Gastrocnemius medialis (tissue), 4 donors: ENCODE data around the gene ADAMTSL3. TPM values are rescaled to one million over a fixed set of nuclear protein-coding genes. Genes with fewer than 3 reads are reported as not detected.

Experiments used
- ATAC-seq, 2 donors: fragments of 150-250 bp; one replicate each; pipeline ENCODE4 v1.9.1; 2016
- DNase-seq, 2 donors: peaks; one replicate each; pipeline ENCODE4 v3.0.0-alpha.2; 2019
- H3K27ac ChIP-seq, 4 donors: fragments of 200-600 bp; sonication (generic); 1 replicate in 1 of 4; 2 replicates in 3 of 4; pipeline ENCODE4 v1.5.1; 2016 to 2018; ENCODE audit warnings: mild to moderate bottlenecking in 2 of 4, moderate library complexity in 1 of 4
- H3K27me3 ChIP-seq, 3 donors: fragments of 200-600 bp; sonication (generic) in 2 of 3; 1 replicate in 1 of 3; 2 replicates in 2 of 3; pipeline versions ENCODE4 v1.5.1 to v1.6.0; 2016 to 2019; ENCODE audit warnings: mild to moderate bottlenecking in 1 of 3, moderate library complexity in 1 of 3
- H3K36me3 ChIP-seq, 2 donors: fragments of 200-600 bp; sonication (generic) in 1 of 2; one replicate each; pipeline ENCODE4 v1.5.1; 2017 to 2018
- H3K4me1 ChIP-seq, 2 donors: fragments of 200-600 bp; sonication (generic) in 1 of 2; one replicate each; pipeline ENCODE4 v1.5.1; 2016 to 2017; ENCODE audit warnings: mild to moderate bottlenecking in 2 of 2
- H3K4me3 ChIP-seq, 4 donors: fragments of 200-600 bp; sonication (generic) in 3 of 4; 1 replicate in 1 of 4; 2 replicates in 3 of 4; pipeline ENCODE4 v1.5.1; 2016 to 2019; ENCODE audit warnings: mild to moderate bottlenecking in 2 of 4
- H3K9me3 ChIP-seq, 3 donors: fragments of 200-600 bp; sonication (generic) in 2 of 3; 1 replicate in 1 of 3; 2 replicates in 2 of 3; pipeline ENCODE4 v1.5.1; 2016 to 2019
- CTCF ChIP-seq, 5 experiments: fragments of 450-650 bp in 3 of 5; fragments of 200-600 bp in 2 of 5; sonication (generic) in 2 of 5; IDR thresholded peaks in 4 of 5; conservative IDR thresholded peaks in 1 of 5; 1 replicate in 4 of 5; 2 replicates in 1 of 5; pipeline ENCODE4 v1.5.1; 2016 to 2019; ENCODE audit warnings: antibody characterized with exemption in 5 of 5, mild to moderate bottlenecking in 3 of 5, moderate library complexity in 3 of 5
- POLR2A ChIP-seq, 2 donors: fragments of 450-650 bp; IDR thresholded peaks; one replicate each; pipeline ENCODE4 v1.6.1; 2017; ENCODE audit warnings: antibody characterized with exemption in 2 of 2, mild to moderate bottlenecking in 2 of 2, moderate library complexity in 2 of 2
- in situ Hi-C, 4 donors: fragments of 200-750 bp; cut with MboI; loops; one replicate each; pipeline versions ENCODE4 v1.15.0 to v1.8.0; 2017; ENCODE audit warnings: low sequenced_read_pairs in 4 of 4
- intact Hi-C: fragments of 100-400 bp; cut with DNase I; formaldehyde crosslinking; loops from one replicate; pipeline ENCODE4 v1.15.1; 2023; ENCODE audit warnings: low total_unique reads
- total RNA-seq, 4 donors: library from RNA; depleted of rRNA; stranded (reverse); fragments of >200 nt; gene quantifications; one replicate each; pipeline versions ENCODE4 v1.1.0 to v1.2.3, GENCODE V29; 2016

The ADAMTSL3 gene
- total RNA-seq, 4 donors from 2014 or later: 0.66 to 2.9 (median 0.76) TPM

- H3K36me3 ChIP-seq: no peaks in the 10 kb centered on the region
- H3K4me3 ChIP-seq: no peak overlapping the region
- peaks cover 0 to 3% of the 10 kb centered on the region in 2 donors for H3K4me1 ChIP-seq
- TF ChIP-seq CTCF (IDR thresholded peaks at IDR 0.05 in 4 of 5, conservative IDR thresholded peaks at IDR 0.05 in 1 of 5): no peak
- TF ChIP-seq POLR2A (IDR thresholded peaks at IDR 0.05): no peak
- intact Hi-C loops (no loop called here), in situ Hi-C loops (no loop called here)
- H3K27ac ChIP-seq: no peak overlapping the region
- DNase-seq (no peak), ATAC-seq (no peak)
- H3K9me3 ChIP-seq: no peaks in the 10 kb centered on the region
- H3K27me3 ChIP-seq: no peaks in the 10 kb centered on the region
Measured at GRCh38 chr15:83905556-83906273, 251.8 kb downstream of the ADAMTSL3 start.

- H3K27ac ChIP-seq: no peak overlapping the region
Measured at GRCh38 chr15:83911345-83911744, 257.4 kb downstream of the ADAMTSL3 start.

GRCh38 chr15:83912343-83912742 is 258.4 kb downstream of the ADAMTSL3 start:
- H3K4me3 ChIP-seq: no peak overlapping the region
- intact Hi-C loops: no loop called here
- no peak overlapping the region for H3K27ac ChIP-seq
- H3K4me1 ChIP-seq: no peaks in the 10 kb centered on the region
- in situ Hi-C loops: no loop called here
- no peak for ATAC-seq
- no peaks in the 10 kb centered on the region for H3K36me3 ChIP-seq
- TF ChIP-seq POLR2A (IDR thresholded peaks at IDR 0.05) (no peak), CTCF (IDR thresholded peaks at IDR 0.05 in 4 of 5, conservative IDR thresholded peaks at IDR 0.05 in 1 of 5) (no peak)
- DNase-seq: no peak
- H3K9me3 ChIP-seq: no peaks in the 10 kb centered on the region
- no peaks in the 10 kb centered on the region for H3K27me3 ChIP-seq

More at GRCh38 chr15:83911345-83911744, 257.4 kb downstream of the ADAMTSL3 start:
- no peaks in the 10 kb centered on the region for H3K9me3 ChIP-seq
- intact Hi-C loops: no loop called here
- DNase-seq: no peak
- H3K4me1 ChIP-seq: no peaks in the 10 kb centered on the region
- H3K36me3 ChIP-seq: no peaks in the 10 kb centered on the region
- no peaks in the 10 kb centered on the region for H3K27me3 ChIP-seq
- H3K4me3 ChIP-seq: no peak overlapping the region
- in situ Hi-C loops: no loop called here
- TF ChIP-seq POLR2A (IDR thresholded peaks at IDR 0.05) (no peak), CTCF (IDR thresholded peaks at IDR 0.05 in 4 of 5, conservative IDR thresholded peaks at IDR 0.05 in 1 of 5) (no peak)
- ATAC-seq: no peak

GRCh38 chr15:83913034-83913632 is 259.2 kb downstream of the ADAMTSL3 start:
- in situ Hi-C loops (no loop called here), intact Hi-C loops (no loop called here)
- H3K27me3 ChIP-seq: no peaks in the 10 kb centered on the region
- H3K36me3 ChIP-seq: no peaks in the 10 kb centered on the region
- DNase-seq (no peak), ATAC-seq (no peak)
- no peak overlapping the region for H3K4me3 ChIP-seq
- TF ChIP-seq CTCF (IDR thresholded peaks at IDR 0.05 in 4 of 5, conservative IDR thresholded peaks at IDR 0.05 in 1 of 5): no peak
- no peak for TF ChIP-seq POLR2A (IDR thresholded peaks at IDR 0.05)
- H3K27ac ChIP-seq: no peak overlapping the region
- no peaks in the 10 kb centered on the region for H3K4me1 ChIP-seq
- H3K9me3 ChIP-seq: no peaks in the 10 kb centered on the region
